ENCODE data around the gene SLC16A1. TPM values are rescaled to one million over a fixed set of nuclear protein-coding genes. Genes with fewer than 3 reads are reported as not detected.

Gene SLC16A1
- total and polyA plus RNA-seq, 10 of the 15 experiments (the other 5 are each of a cell fraction or from before 2014, with no cell fraction given): 39.0 to 106 (median 65.8) TPM

DNA sequence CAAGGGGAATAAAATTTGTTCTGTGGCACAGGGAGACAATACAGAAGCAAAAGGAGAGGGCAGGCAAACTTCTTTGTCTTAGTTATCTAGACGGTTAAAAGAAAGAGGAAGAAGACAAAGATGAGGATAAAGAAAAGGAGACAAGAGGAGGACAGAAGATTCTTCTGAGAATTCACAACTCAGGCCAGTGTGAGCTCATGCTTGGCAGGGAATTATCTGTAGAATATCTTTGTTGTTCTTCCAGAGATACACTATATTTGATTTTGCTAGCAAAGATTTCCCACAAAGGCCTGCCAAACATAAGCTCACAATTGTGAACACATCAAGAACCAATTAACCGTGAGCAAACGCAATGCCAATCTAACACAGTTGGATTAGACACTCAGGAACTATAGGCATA, 21.4 kb downstream of the SLC16A1 start:
- intact Hi-C loops (cut with micrococcal nuclease; ENCODE audit: unreplicated experiment) (no loop called here), in situ Hi-C loops (cut with MboI) (no loop called here)
- Histone ChIP-seq H3K4me2 (ENCODE audit: control insufficient read depth, insufficient read depth) (no peak overlapping the region), H3K36me3 (ENCODE audit: control insufficient read depth in 2 of 2, insufficient read depth in 2 of 2, low read length in 1 of 2) (peaks cover 0 to 2% of the 10 kb centered on the region in 2 experiments; a peak in 2 of 4 replicates), H4K20me1 (ENCODE audit: control insufficient read depth, insufficient read depth) (no peaks in the 10 kb centered on the region), H3K4me3 (no peak overlapping the region), H3K27me3 (replicated peaks in 1 of 2; ENCODE audit: control insufficient read depth in 2 of 2, insufficient read depth in 2 of 2, low read length in 1 of 2) (no peaks in the 10 kb centered on the region), H3K27ac (ENCODE audit: control insufficient read depth, insufficient read depth) (no peak overlapping the region), H3K79me2 (ENCODE audit: control insufficient read depth, insufficient read depth, low read length) (peaks cover 48% of the 10 kb centered on the region), H3K9me3 (replicated peaks; ENCODE audit: control insufficient read depth, insufficient read depth, low read length) (no peaks in the 10 kb centered on the region; the same call in 2 of the 3 replicates), H3K4me1 (ENCODE audit: control insufficient read depth, insufficient read depth, low read length) (0 out of 2 replicates have a peak, but pooled peaks cover 4% of the 10 kb centered on the region), H3K9ac (ENCODE audit: control insufficient read depth, insufficient read depth, low read length) (no peak overlapping the region), H2AFZ (ENCODE audit: control insufficient read depth, low read depth, low read length) (no peak overlapping the region)
- ChIA-PET RAD21 (ENCODE audit: unreplicated experiment) (interaction anchor here (4.2 to 5.1 kb wide), 3 partner anchors 18 to 108 kb away, joined by 33 to 53 read pairs (median 44); partner anchors contain the start of gene SLC16A1), SMC1A (ENCODE audit: uncharacterized antibody, unreplicated experiment) (interaction anchor here (1.1 to 4.2 kb wide), 5 partner anchors 12 to 107 kb away, joined by 3 to 80 read pairs (median 5); no protein-coding TSS in a partner anchor), CTCF (interaction anchor here (0.9 to 4.9 kb wide), 5 partner anchors 18 to 138 kb away, joined by 3 to 51 read pairs (median 14); partner anchors contain the start of genes LRIG2 and SLC16A1), POLR2A (interaction anchor here (1.6 to 1.8 kb wide), 2 partner anchors 21 to 32 kb away, joined by 4 read pairs; partner anchors contain the start of gene SLC16A1)
- ATAC-seq (no peak), FAIRE-seq (no peak), DNase-seq (ENCODE audit: low read depth, low spot score) (no peak)
- 82% methylated on average over 3 of the region's 3 CpGs for WGBS (ENCODE audit: insufficient coverage, insufficient replicate concordance, low lambda C conversion rate, missing lambda C conversion rate)
- TF ChIP-seq CHD4 (IDR thresholded peaks at IDR 0.05): no peak
- TF ChIP-seq SMAD5 (IDR thresholded peaks at IDR 0.05; ENCODE audit: low read depth): no peak
- TF ChIP-seq CBX3 (IDR thresholded peaks at IDR 0.05; ENCODE audit: borderline replicate concordance, low read depth): no peak
- no peak for TF ChIP-seq ZNF24 (IDR thresholded peaks at IDR 0.05)
- TF ChIP-seq, protein P1, sequence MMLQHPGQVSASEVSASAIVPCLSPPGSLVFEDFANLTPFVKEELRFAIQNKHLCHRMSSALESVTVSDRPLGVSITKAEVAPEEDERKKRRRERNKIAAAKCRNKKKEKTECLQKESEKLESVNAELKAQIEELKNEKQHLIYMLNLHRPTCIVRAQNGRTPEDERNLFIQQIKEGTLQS (IDR thresholded peaks at IDR 0.05; ENCODE audit: borderline replicate concordance, extremely low read depth, low read depth, low read length): no peak
- TF ChIP-seq, protein P2, sequence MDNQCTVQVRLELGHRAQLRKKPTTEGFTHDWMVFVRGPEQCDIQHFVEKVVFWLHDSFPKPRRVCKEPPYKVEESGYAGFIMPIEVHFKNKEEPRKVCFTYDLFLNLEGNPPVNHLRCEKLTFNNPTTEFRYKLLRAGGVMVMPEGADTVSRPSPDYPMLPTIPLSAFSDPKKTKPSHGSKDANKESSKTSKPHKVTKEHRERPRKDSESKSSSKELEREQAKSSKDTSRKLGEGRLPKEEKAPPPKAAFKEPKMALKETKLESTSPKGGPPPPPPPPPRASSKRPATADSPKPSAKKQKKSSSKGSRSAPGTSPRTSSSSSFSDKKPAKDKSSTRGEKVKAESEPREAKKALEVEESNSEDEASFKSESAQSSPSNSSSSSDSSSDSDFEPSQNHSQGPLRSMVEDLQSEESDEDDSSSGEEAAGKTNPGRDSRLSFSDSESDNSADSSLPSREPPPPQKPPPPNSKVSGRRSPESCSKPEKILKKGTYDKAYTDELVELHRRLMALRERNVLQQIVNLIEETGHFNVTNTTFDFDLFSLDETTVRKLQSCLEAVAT (IDR thresholded peaks at IDR 0.05): no peak
- TF ChIP-seq, protein P3, sequence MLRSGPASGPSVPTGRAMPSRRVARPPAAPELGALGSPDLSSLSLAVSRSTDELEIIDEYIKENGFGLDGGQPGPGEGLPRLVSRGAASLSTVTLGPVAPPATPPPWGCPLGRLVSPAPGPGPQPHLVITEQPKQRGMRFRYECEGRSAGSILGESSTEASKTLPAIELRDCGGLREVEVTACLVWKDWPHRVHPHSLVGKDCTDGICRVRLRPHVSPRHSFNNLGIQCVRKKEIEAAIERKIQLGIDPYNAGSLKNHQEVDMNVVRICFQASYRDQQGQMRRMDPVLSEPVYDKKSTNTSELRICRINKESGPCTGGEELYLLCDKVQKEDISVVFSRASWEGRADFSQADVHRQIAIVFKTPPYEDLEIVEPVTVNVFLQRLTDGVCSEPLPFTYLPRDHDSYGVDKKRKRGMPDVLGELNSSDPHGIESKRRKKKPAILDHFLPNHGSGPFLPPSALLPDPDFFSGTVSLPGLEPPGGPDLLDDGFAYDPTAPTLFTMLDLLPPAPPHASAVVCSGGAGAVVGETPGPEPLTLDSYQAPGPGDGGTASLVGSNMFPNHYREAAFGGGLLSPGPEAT (IDR thresholded peaks at IDR 0.05; ENCODE audit: low read depth): no peak
- TF ChIP-seq, protein P4, sequence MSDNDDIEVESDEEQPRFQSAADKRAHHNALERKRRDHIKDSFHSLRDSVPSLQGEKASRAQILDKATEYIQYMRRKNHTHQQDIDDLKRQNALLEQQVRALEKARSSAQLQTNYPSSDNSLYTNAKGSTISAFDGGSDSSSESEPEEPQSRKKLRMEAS (IDR thresholded peaks at IDR 0.05; ENCODE audit: low read depth, low read length): no peak
- TF ChIP-seq KLF5 (IDR thresholded peaks at IDR 0.05; ENCODE audit: partially characterized antibody): no peak
- TF ChIP-seq POLR2A (IDR thresholded peaks at IDR 0.05; ENCODE audit: low read depth, low read length): no peak
- no peak for TF ChIP-seq JUNB (IDR thresholded peaks at IDR 0.05)
- no TSS peak for BruUV-seq (replicated peaks)
